Mucosa of descending colon (tissue), 3 donors: ENCODE results near the gene CDH19. TPM values are rescaled to one million over a fixed set of nuclear protein-coding genes. Genes with fewer than 3 reads are reported as not detected.

ENCODE experiments used
- ATAC-seq: fragments of 200-7000 bp; cut with Tn5 transposase; one replicate; pipeline ENCODE4 v1.9.1; 2020; ENCODE audit warnings: mild to moderate bottlenecking, moderate library complexity
- DNase-seq, 3 donors: peaks; one replicate each; pipeline ENCODE4 v3.0.0-alpha.2; 2020
- H3K36me3 ChIP-seq: fragments of 200-600 bp; one replicate; pipeline ENCODE4 v1.8.0; 2021; ENCODE audit warnings: low read depth, mild to moderate bottlenecking
- H3K4me1 ChIP-seq: fragments of 200-600 bp; one replicate; pipeline ENCODE4 v1.8.0; 2021; ENCODE audit warnings: low read depth, mild to moderate bottlenecking
- H3K4me3 ChIP-seq: fragments of 200-600 bp; one replicate; pipeline ENCODE4 v1.8.0; 2021; ENCODE audit warnings: mild to moderate bottlenecking
- H3K9me3 ChIP-seq: fragments of 200-600 bp; one replicate; pipeline ENCODE4 v1.8.0; 2021; ENCODE audit warnings: mild to moderate bottlenecking
- CTCF ChIP-seq: fragments of 200-600 bp; IDR thresholded peaks from one replicate; pipeline ENCODE4 v1.8.0; 2022; ENCODE audit warnings: antibody characterized with exemption, mild to moderate bottlenecking
- intact Hi-C, 2 donors: fragments of 100-400 bp; cut with DNase I in 1 of 2; cut with micrococcal nuclease in 1 of 2; formaldehyde crosslinking; loops; one replicate each; pipeline versions ENCODE4 v1.11.0 to v1.11.1; 2022; cut with DNase I, micrococcal nuclease
- long read RNA-seq, 2 donors: library from polyadenylated mRNA; unstranded; transcript quantifications; one replicate each; pipeline ENCODE4 v2.0.0, GENCODE V29; 2019 to 2021
- total RNA-seq, 3 donors: library from RNA; stranded (reverse); fragmentation: NEBNext Ultra II Directional in 2 of 3; extraction: Animal tissue kit (Norgen Biotek cat#: 25700) in 2 of 3; gene quantifications; one replicate each; pipeline versions ENCODE4 v1.2.1 to v1.2.4, GENCODE V29; 2021 to 2023
- donor health status: DM: no; HTN: no; CAD: no; lungs with moderate emphysema.
- donor health status: DM: no; HTN: no; CAD: no.
- donor health status: DM: no; HTN: yes; CAD: no.

Gene CDH19
- 10 to 100 TPM in 1 of 3 donors, 1 to 10 TPM in 1, under 1 TPM in 1; 0.78 to 22.2 (median 2.2) TPM for total RNA-seq
- long read RNA-seq, donor 1, full-length matches to known transcripts, result 15 of 26 reads
- long read RNA-seq, donor 1, partial matches to known transcripts, result 3 of 26 reads
- long read RNA-seq, donor 1, other reads (novel, unspliced or antisense), result 8 of 26 reads
- long read RNA-seq, donor 2, full-length matches to known transcripts, result 1 of 1 reads
- long read RNA-seq, donor 2, partial matches to known transcripts, result 0 of 1 reads
- long read RNA-seq, donor 2, other reads (novel, unspliced or antisense), result 0 of 1 reads

GRCh38 chr18:66603941-66604627 lies at the start of gene CDH19:
Gene CDH19, minus strand, starts transcription at chr18:66604090. Its CDS starts 31,886 bp downstream, at chr18:66572204.
- intact Hi-C loops, result no loop called here
- DNase-seq (no peak), ATAC-seq (no peak)
- no peak for TF ChIP-seq CTCF
- no peak within 1 kb of the TSS for H3K4me3 ChIP-seq
- no peaks in the 10 kb centered on the region for H3K36me3 ChIP-seq
- no peaks in the 10 kb centered on the region for H3K9me3 ChIP-seq
- H3K4me1 ChIP-seq, result no peaks in the 10 kb centered on the region

- ATAC-seq (no peak), DNase-seq (no peak)
- no peak for TF ChIP-seq CTCF
- no peak overlapping the region for H3K4me3 ChIP-seq
- no peaks in the 10 kb centered on the region for H3K9me3 ChIP-seq
- intact Hi-C loops, result no loop called here
- H3K36me3 ChIP-seq, result no peaks in the 10 kb centered on the region
- no peaks in the 10 kb centered on the region for H3K4me1 ChIP-seq
These were observed 43.8 kb upstream of the CDH19 start for GRCh38 chr18:66647671-66648070.

GRCh38 chr18:66646609-66647008 lies 42.7 kb upstream of the CDH19 start:
- no peaks in the 10 kb centered on the region for H3K9me3 ChIP-seq
- TF ChIP-seq CTCF, result no peak
- no peaks in the 10 kb centered on the region for H3K4me1 ChIP-seq
- ATAC-seq, result no peak
- DNase-seq, result no peak
- no peak overlapping the region for H3K4me3 ChIP-seq
- no peaks in the 10 kb centered on the region for H3K36me3 ChIP-seq
- intact Hi-C loops, result no loop called here

- intact Hi-C loops, result no loop called here
- ATAC-seq, result no peak
These were observed 42.1 kb upstream of the CDH19 start for GRCh38 chr18:66645983-66646382.

GRCh38 chr18:66641056-66641455 lies 37.2 kb upstream of the CDH19 start:
- TF ChIP-seq CTCF, result no peak
- intact Hi-C loops, result no loop called here
- no peaks in the 10 kb centered on the region for H3K36me3 ChIP-seq

More at GRCh38 chr18:66645983-66646382, 42.1 kb upstream of the CDH19 start:
- Histone ChIP-seq H3K4me1 (no peaks in the 10 kb centered on the region), H3K9me3 (no peaks in the 10 kb centered on the region), H3K36me3 (no peaks in the 10 kb centered on the region), H3K4me3 (no peak overlapping the region)
- DNase-seq, result no peak
- no peak for TF ChIP-seq CTCF

More at GRCh38 chr18:66641056-66641455, 37.2 kb upstream of the CDH19 start:
- H3K9me3 ChIP-seq, result no peaks in the 10 kb centered on the region
- ATAC-seq (no peak), DNase-seq (no peak)
- no peak overlapping the region for H3K4me3 ChIP-seq
- H3K4me1 ChIP-seq, result no peaks in the 10 kb centered on the region
